ENCODE measurements around the gene GBE1. TPM values are rescaled to one million over a fixed set of nuclear protein-coding genes. Genes with fewer than 3 reads are reported as not detected.
A peak's percentile ranks its signal among the peaks of the same experiment; 100 is the strongest.

Gene GBE1
- total and polyA plus RNA-seq, 10 of the 15 experiments (the other 5 are each of a cell fraction or from before 2014, with no cell fraction given) = 21.4 to 62.2 (median 41.5) TPM

DNA sequence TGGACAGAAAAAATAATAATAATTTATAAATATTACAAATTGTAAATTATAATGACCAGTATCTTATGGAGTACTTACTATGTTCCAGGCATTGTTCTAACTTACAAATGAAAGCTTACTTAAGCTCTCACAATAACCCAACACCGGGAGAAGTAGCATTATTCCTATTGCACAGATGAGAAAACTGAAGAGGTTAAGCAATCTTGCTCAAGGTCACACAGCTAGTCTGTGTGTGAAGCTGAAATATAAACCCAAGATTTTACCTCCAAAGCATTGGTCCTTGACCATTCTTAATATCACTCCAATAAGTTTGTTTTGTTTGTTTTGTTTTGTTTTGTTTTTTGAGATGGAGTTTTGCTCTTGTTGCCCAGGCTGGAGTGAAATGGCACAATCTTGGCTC is 43.1 kb downstream of the GBE1 start (continued):
- no peak for TF ChIP-seq TAF1 (IDR thresholded peaks at IDR 0.05; ENCODE audit: borderline replicate concordance, low read depth, low read length)

DNA sequence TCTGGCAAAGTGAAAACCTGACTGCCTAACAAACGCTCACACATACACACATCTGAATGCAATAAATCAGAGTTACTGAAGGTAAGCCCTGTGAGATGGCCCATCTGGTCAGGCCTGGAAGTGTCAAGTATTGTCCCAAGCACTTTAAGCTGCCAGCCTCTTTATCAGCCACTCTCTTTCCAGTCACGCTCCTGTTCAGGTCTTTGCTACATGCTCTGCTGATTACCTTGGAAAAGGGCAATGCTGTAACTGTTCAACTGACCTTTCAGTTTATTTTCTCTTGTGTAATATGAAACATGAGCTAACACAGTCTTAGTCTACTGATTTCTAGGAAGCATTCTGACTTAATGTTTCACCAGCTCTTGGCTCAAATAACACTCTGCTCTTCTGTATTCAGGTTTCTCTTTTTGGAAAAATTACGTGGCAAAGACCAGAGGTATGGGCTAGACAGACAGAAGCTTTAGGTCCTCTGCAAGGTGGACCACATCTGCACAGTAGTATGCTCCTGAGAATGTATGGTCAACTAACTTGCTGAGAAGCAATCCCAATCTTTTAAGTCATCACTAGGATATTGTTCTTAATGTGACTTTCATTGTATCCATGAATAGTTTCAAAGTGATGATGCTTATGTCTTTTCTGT is 44.5 kb downstream of the GBE1 start:
- 99% methylated on average over 3 of the region's 3 CpGs for WGBS (ENCODE audit: insufficient coverage, insufficient replicate concordance, low lambda C conversion rate, missing lambda C conversion rate)
- in situ Hi-C loops (cut with MboI) (no loop called here), intact Hi-C loops (cut with micrococcal nuclease; ENCODE audit: unreplicated experiment) (no loop called here)
- no peak overlapping the region for H3K27ac ChIP-seq (ENCODE audit: control insufficient read depth, insufficient read depth)
- H3K9me3 ChIP-seq (replicated peaks; ENCODE audit: control insufficient read depth, insufficient read depth, low read length) = peaks cover 4% of the 10 kb centered on the region; the same call in 2 of the 3 replicates
- ATAC-seq = no peak
- no peak overlapping the region for H3K4me3 ChIP-seq
- H2AFZ ChIP-seq (ENCODE audit: control insufficient read depth, low read depth, low read length) = no peak overlapping the region
- H3K4me1 ChIP-seq (ENCODE audit: control insufficient read depth, insufficient read depth, low read length) = no peaks in the 10 kb centered on the region
- no peaks in the 10 kb centered on the region for H3K36me3 ChIP-seq (ENCODE audit: control insufficient read depth in 2 of 2, insufficient read depth in 2 of 2, low read length in 1 of 2)
- POLR2A ChIA-PET = no interaction called here
- H4K20me1 ChIP-seq (ENCODE audit: control insufficient read depth, insufficient read depth) = no peaks in the 10 kb centered on the region
- no peaks in the 10 kb centered on the region for H3K79me2 ChIP-seq (ENCODE audit: control insufficient read depth, insufficient read depth, low read length)
- no peak for DNase-seq (ENCODE audit: low read depth, low spot score)
- FAIRE-seq = peak; percentile 56
- no TSS peak for BruUV-seq (replicated peaks)
- no peak overlapping the region for H3K4me2 ChIP-seq (ENCODE audit: control insufficient read depth, insufficient read depth)
- H3K9ac ChIP-seq (ENCODE audit: control insufficient read depth, insufficient read depth, low read length) = no peak overlapping the region
- RAD21 ChIA-PET (ENCODE audit: unreplicated experiment) = interaction anchor here (1.0 kb wide), 1 partner anchor 50 kb away, joined by 3 read pairs; no protein-coding TSS in a partner anchor
- CTCF ChIA-PET = interaction anchor here (1.4 kb wide), 1 partner anchor 9 kb away, joined by 4 read pairs; no protein-coding TSS in a partner anchor
- no peaks in the 10 kb centered on the region for H3K27me3 ChIP-seq (replicated peaks in 1 of 2; ENCODE audit: control insufficient read depth in 2 of 2, insufficient read depth in 2 of 2, low read length in 1 of 2)
- SMC1A ChIA-PET (ENCODE audit: uncharacterized antibody, unreplicated experiment) = interaction anchor here (0.8 to 1.6 kb wide), 2 partner anchors 11 to 18 kb away, joined by 3 read pairs; no protein-coding TSS in a partner anchor
- TF ChIP-seq, protein P1, sequence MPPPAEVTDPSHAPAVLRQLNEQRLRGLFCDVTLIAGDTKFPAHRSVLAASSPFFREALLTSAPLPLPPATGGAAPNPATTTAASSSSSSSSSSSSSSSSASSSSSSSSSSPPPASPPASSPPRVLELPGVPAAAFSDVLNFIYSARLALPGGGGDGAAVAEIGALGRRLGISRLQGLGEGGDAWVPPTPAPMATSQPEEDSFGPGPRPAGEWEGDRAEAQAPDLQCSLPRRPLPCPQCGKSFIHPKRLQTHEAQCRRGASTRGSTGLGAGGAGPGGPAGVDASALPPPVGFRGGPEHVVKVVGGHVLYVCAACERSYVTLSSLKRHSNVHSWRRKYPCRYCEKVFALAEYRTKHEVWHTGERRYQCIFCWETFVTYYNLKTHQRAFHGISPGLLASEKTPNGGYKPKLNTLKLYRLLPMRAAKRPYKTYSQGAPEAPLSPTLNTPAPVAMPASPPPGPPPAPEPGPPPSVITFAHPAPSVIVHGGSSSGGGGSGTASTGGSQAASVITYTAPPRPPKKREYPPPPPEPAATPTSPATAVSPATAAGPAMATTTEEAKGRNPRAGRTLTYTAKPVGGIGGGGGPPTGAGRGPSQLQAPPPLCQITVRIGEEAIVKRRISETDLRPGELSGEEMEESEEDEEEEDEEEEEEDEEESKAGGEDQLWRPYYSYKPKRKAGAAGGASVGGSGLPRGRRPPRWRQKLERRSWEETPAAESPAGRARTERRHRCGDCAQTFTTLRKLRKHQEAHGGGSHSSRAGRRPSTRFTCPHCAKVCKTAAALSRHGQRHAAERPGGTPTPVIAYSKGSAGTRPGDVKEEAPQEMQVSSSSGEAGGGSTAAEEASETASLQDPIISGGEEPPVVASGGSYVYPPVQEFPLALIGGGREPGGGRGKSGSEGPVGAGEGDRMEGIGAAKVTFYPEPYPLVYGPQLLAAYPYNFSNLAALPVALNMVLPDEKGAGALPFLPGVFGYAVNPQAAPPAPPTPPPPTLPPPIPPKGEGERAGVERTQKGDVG (CRISPR knock-in tag; IDR thresholded peaks at IDR 0.05) = no peak
- TF ChIP-seq, protein P2, sequence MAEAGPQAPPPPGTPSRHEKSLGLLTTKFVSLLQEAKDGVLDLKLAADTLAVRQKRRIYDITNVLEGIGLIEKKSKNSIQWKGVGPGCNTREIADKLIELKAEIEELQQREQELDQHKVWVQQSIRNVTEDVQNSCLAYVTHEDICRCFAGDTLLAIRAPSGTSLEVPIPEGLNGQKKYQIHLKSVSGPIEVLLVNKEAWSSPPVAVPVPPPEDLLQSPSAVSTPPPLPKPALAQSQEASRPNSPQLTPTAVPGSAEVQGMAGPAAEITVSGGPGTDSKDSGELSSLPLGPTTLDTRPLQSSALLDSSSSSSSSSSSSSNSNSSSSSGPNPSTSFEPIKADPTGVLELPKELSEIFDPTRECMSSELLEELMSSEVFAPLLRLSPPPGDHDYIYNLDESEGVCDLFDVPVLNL (IDR thresholded peaks at IDR 0.05; ENCODE audit: low read depth, low read length) = no peak
- TF ChIP-seq CBX5 (IDR thresholded peaks at IDR 0.05; ENCODE audit: low read depth) = no peak
- TF ChIP-seq NFXL1 (IDR thresholded peaks at IDR 0.05; ENCODE audit: borderline replicate concordance) = no peak
